Measurements from ENCODE around the gene TRIM21. TPM values are rescaled to one million over a fixed set of nuclear protein-coding genes. Genes with fewer than 3 reads are reported as not detected.

Gene TRIM21
- total and polyA plus RNA-seq, 9 of the 15 experiments (the other 6 are each of a cell fraction or from before 2014, with no cell fraction given): 9.2 to 21.1 (median 10.8) TPM

GRCh38 chr11:4393209-4393857, at the start of gene TRIM21 (continued):
- no peak for TF ChIP-seq PTRF (tag; IDR thresholded peaks at IDR 0.05)
- TF ChIP-seq, protein P1, sequence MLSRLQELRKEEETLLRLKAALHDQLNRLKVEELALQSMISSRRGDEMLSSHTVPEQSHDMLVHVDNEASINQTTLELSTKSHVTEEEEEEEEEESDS (CRISPR knock-in tag; IDR thresholded peaks at IDR 0.05): no peak
- no peak for TF ChIP-seq ZNF197 (CRISPR knock-in tag; IDR thresholded peaks at IDR 0.05; ENCODE audit: low read depth)
- TF ChIP-seq ZKSCAN3 (CRISPR knock-in tag; IDR thresholded peaks at IDR 0.05): no peak
- no peak; the same call in 1 of the 2 replicates for TF ChIP-seq MCM2 (IDR thresholded peaks at IDR 0.05; ENCODE audit: low read depth)
- TF ChIP-seq FOXM1 (IDR thresholded peaks at IDR 0.05; ENCODE audit: low read depth): no peak
- TF ChIP-seq FOXM1 (CRISPR knock-in tag; IDR thresholded peaks at IDR 0.05; ENCODE audit: low read depth): no peak
- TF ChIP-seq MCM7 (IDR thresholded peaks at IDR 0.05): no peak
- no peak for TF ChIP-seq PCBP1 (IDR thresholded peaks at IDR 0.05; ENCODE audit: low read depth, low read length, poor library complexity, severe bottlenecking)
- no peak for TF ChIP-seq TAF15 (IDR thresholded peaks at IDR 0.05; ENCODE audit: low read depth, low read length)
- peak; percentile 45; the same call in 1 of the 2 replicates for TF ChIP-seq POLR2AphosphoS5 (IDR thresholded peaks at IDR 0.05; ENCODE audit: control insufficient read depth, insufficient read depth, low read depth, low read length)
- TF ChIP-seq SUPT5H (IDR thresholded peaks at IDR 0.05): peak; percentile 75
- TF ChIP-seq MAFK (IDR thresholded peaks at IDR 0.05; ENCODE audit: low read length): no peak
- TF ChIP-seq, protein P2, sequence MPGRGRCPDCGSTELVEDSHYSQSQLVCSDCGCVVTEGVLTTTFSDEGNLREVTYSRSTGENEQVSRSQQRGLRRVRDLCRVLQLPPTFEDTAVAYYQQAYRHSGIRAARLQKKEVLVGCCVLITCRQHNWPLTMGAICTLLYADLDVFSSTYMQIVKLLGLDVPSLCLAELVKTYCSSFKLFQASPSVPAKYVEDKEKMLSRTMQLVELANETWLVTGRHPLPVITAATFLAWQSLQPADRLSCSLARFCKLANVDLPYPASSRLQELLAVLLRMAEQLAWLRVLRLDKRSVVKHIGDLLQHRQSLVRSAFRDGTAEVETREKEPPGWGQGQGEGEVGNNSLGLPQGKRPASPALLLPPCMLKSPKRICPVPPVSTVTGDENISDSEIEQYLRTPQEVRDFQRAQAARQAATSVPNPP (IDR thresholded peaks at IDR 0.05; ENCODE audit: borderline replicate concordance, insufficient read depth, insufficient read length): no peak
- TF ChIP-seq MAZ (CRISPR knock-in tag; conservative IDR thresholded peaks at IDR 0.05 in 1 of 2, IDR thresholded peaks at IDR 0.05 in 1 of 2): peak in 1 of 2 experiments; percentile 76; a peak in 2 of 4 replicates
- TF ChIP-seq HNRNPUL1 (IDR thresholded peaks at IDR 0.05; ENCODE audit: low read length): no peak
- peak; percentile 25 for TF ChIP-seq HNRNPLL (IDR thresholded peaks at IDR 0.05; ENCODE audit: low read depth, low read length, poor library complexity, severe bottlenecking)
- no peak for TF ChIP-seq ZNF224 (CRISPR knock-in tag; IDR thresholded peaks at IDR 0.05)
- TF ChIP-seq TRIM28 (IDR thresholded peaks at IDR 0.05): 0 out of 2 replicates have a peak, but pooled peaks have one; percentile 32
- no peak for TF ChIP-seq KHSRP (IDR thresholded peaks at IDR 0.05)
- no peak for TF ChIP-seq MTF1 (CRISPR knock-in tag; IDR thresholded peaks at IDR 0.05; ENCODE audit: borderline replicate concordance)
- TF ChIP-seq NRF1 (conservative IDR thresholded peaks at IDR 0.05 in 1 of 2, IDR thresholded peaks at IDR 0.05 in 1 of 2): peak; percentile 22 to 47; a peak in 2 of 4 replicates
- TF ChIP-seq, protein P3, sequence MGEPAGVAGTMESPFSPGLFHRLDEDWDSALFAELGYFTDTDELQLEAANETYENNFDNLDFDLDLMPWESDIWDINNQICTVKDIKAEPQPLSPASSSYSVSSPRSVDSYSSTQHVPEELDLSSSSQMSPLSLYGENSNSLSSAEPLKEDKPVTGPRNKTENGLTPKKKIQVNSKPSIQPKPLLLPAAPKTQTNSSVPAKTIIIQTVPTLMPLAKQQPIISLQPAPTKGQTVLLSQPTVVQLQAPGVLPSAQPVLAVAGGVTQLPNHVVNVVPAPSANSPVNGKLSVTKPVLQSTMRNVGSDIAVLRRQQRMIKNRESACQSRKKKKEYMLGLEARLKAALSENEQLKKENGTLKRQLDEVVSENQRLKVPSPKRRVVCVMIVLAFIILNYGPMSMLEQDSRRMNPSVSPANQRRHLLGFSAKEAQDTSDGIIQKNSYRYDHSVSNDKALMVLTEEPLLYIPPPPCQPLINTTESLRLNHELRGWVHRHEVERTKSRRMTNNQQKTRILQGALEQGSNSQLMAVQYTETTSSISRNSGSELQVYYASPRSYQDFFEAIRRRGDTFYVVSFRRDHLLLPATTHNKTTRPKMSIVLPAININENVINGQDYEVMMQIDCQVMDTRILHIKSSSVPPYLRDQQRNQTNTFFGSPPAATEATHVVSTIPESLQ (CRISPR knock-in tag; IDR thresholded peaks at IDR 0.05): no peak
- TF ChIP-seq TCF3 (CRISPR knock-in tag; IDR thresholded peaks at IDR 0.05): no peak
- TF ChIP-seq, protein P4, sequence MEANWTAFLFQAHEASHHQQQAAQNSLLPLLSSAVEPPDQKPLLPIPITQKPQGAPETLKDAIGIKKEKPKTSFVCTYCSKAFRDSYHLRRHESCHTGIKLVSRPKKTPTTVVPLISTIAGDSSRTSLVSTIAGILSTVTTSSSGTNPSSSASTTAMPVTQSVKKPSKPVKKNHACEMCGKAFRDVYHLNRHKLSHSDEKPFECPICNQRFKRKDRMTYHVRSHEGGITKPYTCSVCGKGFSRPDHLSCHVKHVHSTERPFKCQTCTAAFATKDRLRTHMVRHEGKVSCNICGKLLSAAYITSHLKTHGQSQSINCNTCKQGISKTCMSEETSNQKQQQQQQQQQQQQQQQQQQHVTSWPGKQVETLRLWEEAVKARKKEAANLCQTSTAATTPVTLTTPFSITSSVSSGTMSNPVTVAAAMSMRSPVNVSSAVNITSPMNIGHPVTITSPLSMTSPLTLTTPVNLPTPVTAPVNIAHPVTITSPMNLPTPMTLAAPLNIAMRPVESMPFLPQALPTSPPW (CRISPR knock-in tag; IDR thresholded peaks at IDR 0.05): peak; percentile 59
- no peak for TF ChIP-seq ZNF354B (CRISPR knock-in tag; IDR thresholded peaks at IDR 0.05)
- no peak for TF ChIP-seq MCM3 (IDR thresholded peaks at IDR 0.05)
